Stimulated activated CD4-positive, alpha-beta T cell treated with anti-CD3 and anti-CD28 coated beads, Interleukin-15, amount 100 ng/mL, for 24 hours (primary cell): ENCODE results near the gene CCNJL.
"Not testable (repeated sequence)": the region's sequence is repeated elsewhere in the genome, so short reads cannot be mapped to it uniquely, and the experiment has no call there.

Experiments
- DNase-seq: peaks from one replicate; pipeline ENCODE4 v3.0.0-alpha.2; 2020

The CCNJL gene

GRCh38 chr5:160260006-160260775, 52.2 kb downstream of the CCNJL start:
- DNase-seq: no peak

- DNase-seq: no peak
These were observed 53.0 kb downstream of the CCNJL start for GRCh38 chr5:160259341-160259740.

GRCh38 chr5:160254706-160255105, 57.7 kb downstream of the CCNJL start:
- DNase-seq: no peak

- no peak for DNase-seq
These were observed 58.9 kb downstream of the CCNJL start for GRCh38 chr5:160253441-160253840.

- DNase-seq: no peak
These were observed 59.4 kb downstream of the CCNJL start for GRCh38 chr5:160252916-160253315.

GRCh38 chr5:160251406-160252155, 60.8 kb downstream of the CCNJL start:
- DNase-seq: no peak

- DNase-seq: no peak
These were observed 61.5 kb downstream of the CCNJL start for GRCh38 chr5:160250826-160251225.

GRCh38 chr5:160250226-160250625, 62.1 kb downstream of the CCNJL start:
- no peak for DNase-seq

- DNase-seq: not testable (repeated sequence)
These were observed 62.8 kb downstream of the CCNJL start for GRCh38 chr5:160249570-160249969.

- no peak for DNase-seq
These were observed 66.8 kb downstream of the CCNJL start for GRCh38 chr5:160245506-160246086.

- DNase-seq: no peak
These were observed 70.2 kb downstream of the CCNJL start for GRCh38 chr5:160242145-160242544.

- DNase-seq: no peak
These were observed 72.0 kb downstream of the CCNJL start for GRCh38 chr5:160240350-160240749.

- no peak for DNase-seq
These were observed 74.7 kb downstream of the CCNJL start for GRCh38 chr5:160237571-160238093.

GRCh38 chr5:160235731-160236130, 76.6 kb downstream of the CCNJL start:
- no peak for DNase-seq

- no peak for DNase-seq
These were observed 79.1 kb downstream of the CCNJL start for GRCh38 chr5:160233215-160233614.

- DNase-seq: no peak
These were observed 80.5 kb downstream of the CCNJL start for GRCh38 chr5:160231783-160232342.

GRCh38 chr5:160230686-160231527, 81.5 kb downstream of the CCNJL start:
- no peak for DNase-seq

GRCh38 chr5:160229190-160229742, 83.1 kb downstream of the CCNJL start, which contains the start of gene FABP6:
Gene FABP6 (plus strand): TSS chr5:160229506. CDS start chr5:160229558, 52 bp downstream.
- DNase-seq: no peak

GRCh38 chr5:160227012-160227411, 85.4 kb downstream of the CCNJL start:
- DNase-seq: no peak

- no peak for DNase-seq
These were observed 91.3 kb downstream of the CCNJL start for GRCh38 chr5:160221082-160221481.

GRCh38 chr5:160219356-160219755, 93.0 kb downstream of the CCNJL start:
- no peak for DNase-seq

- no peak for DNase-seq
These were observed 98.8 kb downstream of the CCNJL start for GRCh38 chr5:160213537-160213936.
